HG02840 (cell line): ENCODE data around the gene ANKRD65.
"Not testable (repeated sequence)": the region's sequence is repeated elsewhere in the genome, so short reads cannot be mapped to it uniquely, and the experiment has no call there.

Source experiments
- ATAC-seq: cut with Tn5 transposase; IDR thresholded peaks from one replicate; pipeline ENCODE4 v1.9.1; 2021; ENCODE audit warnings: mild to moderate bottlenecking, moderate library complexity, moderate number of reproducible peaks; ENCODE audit not compliant: unreplicated experiment, low FRiP score

Gene ANKRD65

GRCh38 chr1:1421147-1421906, at the start of gene ANKRD65:
ANKRD65 (minus strand) TSS chr1:1421276; CDS start chr1:1421005, 271 bp downstream.
- no peak for ATAC-seq

- not testable (repeated sequence) for ATAC-seq
Observed at GRCh38 chr1:1468196-1468985, 47.3 kb upstream of the ANKRD65 start.

GRCh38 chr1:1463312-1463711, 42.2 kb upstream of the ANKRD65 start:
- no peak for ATAC-seq

GRCh38 chr1:1462318-1462966, 41.4 kb upstream of the ANKRD65 start:
- ATAC-seq = no peak

- ATAC-seq = no peak
Observed at GRCh38 chr1:1461721-1462317, 40.7 kb upstream of the ANKRD65 start.

GRCh38 chr1:1460540-1461130, 39.6 kb upstream of the ANKRD65 start:
- ATAC-seq = no peak

GRCh38 chr1:1459711-1460110, 38.6 kb upstream of the ANKRD65 start:
- not testable (repeated sequence) for ATAC-seq

- ATAC-seq = not testable (repeated sequence)
Observed at GRCh38 chr1:1459156-1459555, 38.1 kb upstream of the ANKRD65 start.

- not testable (repeated sequence) for ATAC-seq
Observed at GRCh38 chr1:1456683-1457255, 35.7 kb upstream of the ANKRD65 start.

- not testable (repeated sequence) for ATAC-seq
Observed at GRCh38 chr1:1455934-1456333, 34.9 kb upstream of the ANKRD65 start.

GRCh38 chr1:1455366-1455884, 34.3 kb upstream of the ANKRD65 start:
- no peak for ATAC-seq

- not testable (repeated sequence) for ATAC-seq
Observed at GRCh38 chr1:1454286-1455056, 33.4 kb upstream of the ANKRD65 start.

- no peak for ATAC-seq
Observed at GRCh38 chr1:1452882-1453281, 31.8 kb upstream of the ANKRD65 start.

GRCh38 chr1:1452365-1452739, 31.3 kb upstream of the ANKRD65 start:
- not testable (repeated sequence) for ATAC-seq

GRCh38 chr1:1451696-1452364, 30.8 kb upstream of the ANKRD65 start:
- no peak for ATAC-seq

- ATAC-seq = not testable (repeated sequence)
Observed at GRCh38 chr1:1450616-1451015, 29.5 kb upstream of the ANKRD65 start.

- no peak for ATAC-seq
Observed at GRCh38 chr1:1449099-1449739, 28.1 kb upstream of the ANKRD65 start, which contains the start of gene ATAD3C. ATAD3C (plus strand) TSS chr1:1449689; CDS start chr1:1450684, 995 bp downstream.

- not testable (repeated sequence) for ATAC-seq
Observed at GRCh38 chr1:1446631-1447030, 25.6 kb upstream of the ANKRD65 start.
